ENCODE data around the gene TRIM29.

Gene TRIM29

DNA sequence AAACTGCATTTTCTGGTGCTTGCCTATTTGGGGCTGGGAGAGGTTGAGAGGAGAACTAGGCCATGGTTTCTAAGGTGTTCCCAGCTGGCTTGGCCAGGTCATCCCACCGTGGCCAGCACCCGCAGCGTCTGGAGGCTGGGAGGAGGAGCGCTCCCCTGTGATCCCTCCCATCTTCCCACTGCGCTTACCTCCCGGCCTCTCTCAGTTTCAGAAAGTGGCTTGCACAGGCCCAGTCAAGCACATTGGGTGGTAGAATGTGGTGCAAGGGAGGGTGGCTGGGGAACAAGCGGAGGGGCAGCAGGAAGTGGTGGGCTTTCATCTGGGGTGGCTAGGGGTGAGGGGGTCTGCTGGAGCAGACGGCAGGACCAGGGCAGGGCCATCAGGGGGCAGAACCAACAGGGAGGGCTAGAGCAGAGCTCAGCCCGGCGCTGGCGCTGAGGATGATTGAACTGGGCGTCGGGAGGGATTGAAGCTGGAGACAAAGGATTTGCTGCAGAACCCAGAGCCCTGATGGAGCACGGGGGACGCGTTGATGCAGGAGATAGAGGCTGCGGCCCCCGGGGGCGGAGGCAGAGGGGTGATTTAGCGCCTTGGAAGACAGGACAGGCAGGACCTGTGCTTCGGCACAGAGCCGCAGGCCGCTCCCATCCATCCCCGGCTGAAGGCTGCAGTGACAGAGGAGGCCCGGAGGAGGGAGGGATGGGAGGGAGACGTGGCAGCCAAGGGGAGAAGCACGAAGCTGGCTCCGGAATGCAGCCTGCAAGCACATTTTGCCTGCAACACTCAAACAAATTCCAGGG is 76.0 kb downstream of the TRIM29 start:
- DNase-seq (ENCODE audit: low spot score), result no peak

Data from kidney tubule cell (primary cell).